SK-N-SH treated with all-trans-retinoic acid at 6 μM for 48 hours (cell line): ENCODE measurements around the gene PIK3R1.

ENCODE experiments used
- ATAC-seq: fragments of 200-7000 bp; cut with Tn5 transposase; 3 replicates; pipeline ENCODE4 v1.9.1; 2020; ENCODE audit warnings: mild to moderate bottlenecking, moderate library complexity
- CREB5 ChIP-seq: fragments of 250-450 bp; sonication (Bioruptor Pico); IDR thresholded peaks from 2 replicates; pipeline ENCODE4 v1.5.1; 2020; ENCODE audit warnings: low read depth, mild to moderate bottlenecking, moderate library complexity
- CSDC2 ChIP-seq: fragments of 250-450 bp; sonication (Bioruptor Pico); IDR thresholded peaks from 2 replicates; pipeline ENCODE4 v1.5.0; 2020; ENCODE audit warnings: mild to moderate bottlenecking, moderate library complexity
- CSRNP3 ChIP-seq: fragments of 250-450 bp; sonication (Bioruptor Pico); IDR thresholded peaks from 2 replicates; pipeline ENCODE4 v1.5.1; 2021; ENCODE audit warnings: mild to moderate bottlenecking, moderate library complexity
- ESRRG ChIP-seq: fragments of 250-450 bp; sonication (Bioruptor Pico); IDR thresholded peaks from 2 replicates; pipeline ENCODE4 v1.6.1; 2021; ENCODE audit warnings: mild to moderate bottlenecking
- GLIS3 ChIP-seq: fragments of 250-450 bp; sonication (Bioruptor Pico); IDR thresholded peaks from 2 replicates; pipeline ENCODE4 v1.5.0; 2020; ENCODE audit warnings: mild to moderate bottlenecking, moderate library complexity
- ISL1 ChIP-seq: fragments of 250-450 bp; sonication (Bioruptor Pico); IDR thresholded peaks from 2 replicates; pipeline ENCODE4 v2.1.2; 2022; ENCODE audit warnings: mild to moderate bottlenecking, moderate library complexity
- RARB ChIP-seq: fragments of 250-450 bp; sonication (Bioruptor Pico); IDR thresholded peaks from 2 replicates; pipeline ENCODE4 v1.8.0; 2021; ENCODE audit warnings: mild to moderate bottlenecking, moderate library complexity
- SNAI2 ChIP-seq: fragments of 250-450 bp; sonication (Bioruptor Pico); IDR thresholded peaks from 2 replicates; pipeline ENCODE4 v1.5.0; 2020; ENCODE audit warnings: mild to moderate bottlenecking, moderate library complexity
- TCF4 ChIP-seq: fragments of 250-450 bp; sonication (Bioruptor Pico); IDR thresholded peaks from 2 replicates; pipeline ENCODE4 v1.8.0; 2021; ENCODE audit warnings: mild to moderate bottlenecking, moderate library complexity, borderline replicate concordance
- TOX ChIP-seq: fragments of 250-450 bp; sonication (Bioruptor Pico); IDR thresholded peaks from 2 replicates; pipeline ENCODE4 v1.8.0; 2021; ENCODE audit warnings: mild to moderate bottlenecking, moderate library complexity, borderline replicate concordance
- TSHZ2 ChIP-seq: fragments of 250-450 bp; sonication (Bioruptor Pico); IDR thresholded peaks from 2 replicates; pipeline ENCODE4 v1.5.0; 2020; ENCODE audit warnings: mild to moderate bottlenecking, moderate library complexity
- ZC3H10 ChIP-seq: fragments of 250-450 bp; sonication (Bioruptor Pico); IDR thresholded peaks from 2 replicates; pipeline ENCODE4 v1.5.1; 2021; ENCODE audit warnings: mild to moderate bottlenecking, moderate library complexity
- ZFP3 ChIP-seq: fragments of 250-450 bp; sonication (Bioruptor Pico); IDR thresholded peaks from 2 replicates; pipeline ENCODE4 v1.5.0; 2020; ENCODE audit warnings: mild to moderate bottlenecking, moderate library complexity
- ZFP30 ChIP-seq: fragments of 450-650 bp; formaldehyde crosslinking; IDR thresholded peaks from 2 replicates; pipeline ENCODE4 v1.5.0; 2022; ENCODE audit warnings: mild to moderate bottlenecking, moderate library complexity
- ZNF565 ChIP-seq: fragments of 450-650 bp; formaldehyde crosslinking; conservative IDR thresholded peaks from 2 replicates; pipeline ENCODE4 v1.5.0; 2020; ENCODE audit warnings: low read depth, mild to moderate bottlenecking, moderate library complexity
- ZNF8 ChIP-seq: fragments of 450-650 bp; formaldehyde crosslinking; IDR thresholded peaks from 2 replicates; pipeline ENCODE4 v1.5.0; 2020; ENCODE audit warnings: mild to moderate bottlenecking, moderate library complexity
- TF ChIP-seq, protein P1 (sequence below): fragments of 250-450 bp; sonication (Bioruptor Pico); IDR thresholded peaks from 2 replicates; pipeline ENCODE4 v1.8.0; 2021; ENCODE audit warnings: low read depth, mild to moderate bottlenecking, moderate library complexity, borderline replicate concordance

PIK3R1 gene

GRCh38 chr5:68271124-68271523 lies 55.6 kb downstream of the PIK3R1 start:
- ATAC-seq = no peak
- no peak for TF ChIP-seq ZC3H10 (CRISPR knock-in tag)
- TF ChIP-seq GLIS3 (CRISPR knock-in tag) = no peak

DNA sequence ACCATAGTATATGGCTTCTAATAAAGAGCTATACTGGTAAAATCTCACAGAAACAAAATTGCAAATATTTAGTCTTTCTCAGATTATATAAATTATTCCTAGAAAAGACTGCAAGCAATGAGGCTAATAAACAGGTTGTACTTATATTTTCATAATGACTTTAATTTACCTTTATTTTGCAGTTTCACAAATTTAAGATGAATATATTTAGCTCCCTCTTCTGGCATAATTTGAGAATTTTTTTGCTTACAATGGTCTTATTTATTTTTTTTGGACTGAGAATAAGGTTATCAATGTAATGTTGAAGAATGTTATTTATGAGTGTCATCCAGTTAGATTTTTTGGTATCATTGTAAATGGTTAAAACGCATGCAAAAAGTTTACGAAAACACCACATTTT lies 56.7 kb downstream of the PIK3R1 start:
- no peak for TF ChIP-seq ZFP3 (CRISPR knock-in tag)
- TF ChIP-seq, protein P1, sequence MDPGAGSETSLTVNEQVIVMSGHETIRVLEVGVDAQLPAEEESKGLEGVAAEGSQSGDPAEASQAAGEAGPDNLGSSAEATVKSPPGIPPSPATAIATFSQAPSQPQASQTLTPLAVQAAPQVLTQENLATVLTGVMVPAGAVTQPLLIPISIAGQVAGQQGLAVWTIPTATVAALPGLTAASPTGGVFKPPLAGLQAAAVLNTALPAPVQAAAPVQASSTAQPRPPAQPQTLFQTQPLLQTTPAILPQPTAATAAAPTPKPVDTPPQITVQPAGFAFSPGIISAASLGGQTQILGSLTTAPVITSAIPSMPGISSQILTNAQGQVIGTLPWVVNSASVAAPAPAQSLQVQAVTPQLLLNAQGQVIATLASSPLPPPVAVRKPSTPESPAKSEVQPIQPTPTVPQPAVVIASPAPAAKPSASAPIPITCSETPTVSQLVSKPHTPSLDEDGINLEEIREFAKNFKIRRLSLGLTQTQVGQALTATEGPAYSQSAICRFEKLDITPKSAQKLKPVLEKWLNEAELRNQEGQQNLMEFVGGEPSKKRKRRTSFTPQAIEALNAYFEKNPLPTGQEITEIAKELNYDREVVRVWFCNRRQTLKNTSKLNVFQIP (CRISPR knock-in tag) = no peak
- TF ChIP-seq CREB5 (CRISPR knock-in tag) = no peak
- TF ChIP-seq TOX (CRISPR knock-in tag) = no peak
- TF ChIP-seq ISL1 (CRISPR knock-in tag) = no peak
- no peak for TF ChIP-seq ZC3H10 (CRISPR knock-in tag)
- TF ChIP-seq ZNF565 (CRISPR knock-in tag) = no peak
- TF ChIP-seq ZNF8 (CRISPR knock-in tag) = no peak
- no peak for TF ChIP-seq ZFP30

GRCh38 chr5:68273717-68274409 lies 58.3 kb downstream of the PIK3R1 start:
- TF ChIP-seq ZFP30 = no peak
- peak; percentile 90 for TF ChIP-seq ISL1 (CRISPR knock-in tag)
- peak; percentile 91 for TF ChIP-seq TCF4 (CRISPR knock-in tag)
- TF ChIP-seq CSDC2 (CRISPR knock-in tag) = peak; percentile 43; the same call in 1 of the 2 replicates
- TF ChIP-seq CREB5 (CRISPR knock-in tag) = peak; percentile 51; the same call in 1 of the 2 replicates
- TF ChIP-seq GLIS3 (CRISPR knock-in tag) = 0 out of 2 replicates have a peak, but pooled peaks have one; percentile 34
- 0 out of 2 replicates have a peak, but pooled peaks have one; percentile 14 for TF ChIP-seq ESRRG (CRISPR knock-in tag)
- TF ChIP-seq RARB (CRISPR knock-in tag) = no peak
- 0 out of 2 replicates have a peak, but pooled peaks have one; percentile 14 for TF ChIP-seq CSRNP3 (CRISPR knock-in tag)
- peak; percentile 91; the same call in 1 of the 2 replicates for TF ChIP-seq SNAI2
- peak; percentile 84 for TF ChIP-seq TSHZ2 (CRISPR knock-in tag)
- no peak for TF ChIP-seq TOX (CRISPR knock-in tag)
- no peak for TF ChIP-seq ZNF8 (CRISPR knock-in tag)
- TF ChIP-seq, all 23 proteins: peak for 9
- peak; percentile 93 for ATAC-seq

More for the DNA sequence above, 56.7 kb downstream of the PIK3R1 start:
- no peak for ATAC-seq
